ENCODE results near the gene KDM1A. TPM values are rescaled to one million over a fixed set of nuclear protein-coding genes. Genes with fewer than 3 reads are reported as not detected.

Gene KDM1A
- total RNA-seq, 1 donor from 2014 or later, result 103 TPM

- peaks cover 64% of the 10 kb centered on the region for H3K4me1 Mint-ChIP-seq (ENCODE audit: unreplicated experiment)
- no peaks in the 10 kb centered on the region for H3K27me3 Mint-ChIP-seq (ENCODE audit: unreplicated experiment)
- no peak overlapping the region for H3K4me3 Mint-ChIP-seq (ENCODE audit: unreplicated experiment)
Observed at GRCh38 chr1:23099171-23099536, 79.9 kb downstream of the KDM1A start.

GRCh38 chr1:23100074-23100748, 80.9 kb downstream of the KDM1A start:
- DNase-seq (ENCODE audit: extremely low spot score, unreplicated experiment), result no peak
- no peaks in the 10 kb centered on the region for H3K9me3 Mint-ChIP-seq (ENCODE audit: unreplicated experiment)
- no peak for TF ChIP-seq CTCF (IDR thresholded peaks at IDR 0.05)
- peak overlapping the region; percentile 94 for H3K27ac Mint-ChIP-seq (ENCODE audit: unreplicated experiment)
- H3K27me3 Mint-ChIP-seq (ENCODE audit: unreplicated experiment), result no peaks in the 10 kb centered on the region
- no peak overlapping the region for H3K4me3 Mint-ChIP-seq (ENCODE audit: unreplicated experiment)
- peaks cover 12% of the 10 kb centered on the region for H3K36me3 Mint-ChIP-seq (ENCODE audit: unreplicated experiment)
- H3K4me1 Mint-ChIP-seq (ENCODE audit: unreplicated experiment), result peaks cover 64% of the 10 kb centered on the region

More at GRCh38 chr1:23099171-23099536, 79.9 kb downstream of the KDM1A start:
- H3K36me3 Mint-ChIP-seq (ENCODE audit: unreplicated experiment), result peaks cover 9% of the 10 kb centered on the region
- DNase-seq (ENCODE audit: extremely low spot score, unreplicated experiment), result no peak
- H3K27ac Mint-ChIP-seq (ENCODE audit: unreplicated experiment), result peak overlapping the region; percentile 54
- no peak for TF ChIP-seq CTCF (IDR thresholded peaks at IDR 0.05)
- H3K9me3 Mint-ChIP-seq (ENCODE audit: unreplicated experiment), result no peaks in the 10 kb centered on the region

- DNase-seq (ENCODE audit: extremely low spot score, unreplicated experiment), result no peak
- peaks cover 60% of the 10 kb centered on the region for H3K4me1 Mint-ChIP-seq (ENCODE audit: unreplicated experiment)
- H3K27ac Mint-ChIP-seq (ENCODE audit: unreplicated experiment), result peak overlapping the region; percentile 94
- H3K4me3 Mint-ChIP-seq (ENCODE audit: unreplicated experiment), result no peak overlapping the region
- H3K9me3 Mint-ChIP-seq (ENCODE audit: unreplicated experiment), result no peaks in the 10 kb centered on the region
- no peaks in the 10 kb centered on the region for H3K27me3 Mint-ChIP-seq (ENCODE audit: unreplicated experiment)
- H3K36me3 Mint-ChIP-seq (ENCODE audit: unreplicated experiment), result peaks cover 6% of the 10 kb centered on the region
- TF ChIP-seq CTCF (IDR thresholded peaks at IDR 0.05), result no peak
Observed at GRCh38 chr1:23101101-23101827, 82.0 kb downstream of the KDM1A start.

GRCh38 chr1:23101887-23102286, 82.6 kb downstream of the KDM1A start:
- Mint-ChIP-seq H3K27ac (ENCODE audit: unreplicated experiment) (peak overlapping the region; percentile 92), H3K27me3 (ENCODE audit: unreplicated experiment) (no peaks in the 10 kb centered on the region), H3K4me1 (ENCODE audit: unreplicated experiment) (peaks cover 60% of the 10 kb centered on the region), H3K9me3 (ENCODE audit: unreplicated experiment) (no peaks in the 10 kb centered on the region), H3K36me3 (ENCODE audit: unreplicated experiment) (peaks cover 5% of the 10 kb centered on the region), H3K4me3 (ENCODE audit: unreplicated experiment) (no peak overlapping the region)
- no peak for TF ChIP-seq CTCF (IDR thresholded peaks at IDR 0.05)
- DNase-seq (ENCODE audit: extremely low spot score, unreplicated experiment), result no peak

DNA sequence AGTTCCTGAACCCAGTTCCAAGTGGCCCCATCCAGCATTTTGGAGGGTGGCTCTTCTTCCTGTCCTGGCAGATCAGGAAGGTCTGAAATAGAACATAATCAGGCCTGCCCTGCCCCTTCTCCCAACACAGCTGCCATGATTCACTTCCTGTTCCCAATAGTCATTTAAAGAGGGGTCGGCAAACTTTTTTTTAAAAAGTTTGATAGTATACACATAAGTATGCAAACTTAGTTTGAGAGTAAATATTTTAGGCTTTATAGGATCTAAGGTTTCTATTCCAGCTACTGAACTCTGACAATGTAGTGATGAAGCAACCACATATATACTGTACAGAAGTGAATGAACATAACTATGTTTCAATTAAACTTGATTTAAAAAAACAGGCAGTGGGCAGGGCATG, 83.0 kb downstream of the KDM1A start:
- peak overlapping the region; percentile 92 for H3K27ac Mint-ChIP-seq (ENCODE audit: unreplicated experiment)
- TF ChIP-seq CTCF (IDR thresholded peaks at IDR 0.05), result no peak
- no peaks in the 10 kb centered on the region for H3K27me3 Mint-ChIP-seq (ENCODE audit: unreplicated experiment)
- H3K9me3 Mint-ChIP-seq (ENCODE audit: unreplicated experiment), result no peaks in the 10 kb centered on the region
- H3K4me1 Mint-ChIP-seq (ENCODE audit: unreplicated experiment), result peaks cover 60% of the 10 kb centered on the region
- peaks cover 5% of the 10 kb centered on the region for H3K36me3 Mint-ChIP-seq (ENCODE audit: unreplicated experiment)
- H3K4me3 Mint-ChIP-seq (ENCODE audit: unreplicated experiment), result no peak overlapping the region
- no peak for DNase-seq (ENCODE audit: extremely low spot score, unreplicated experiment)
